Measurements from ENCODE around the gene WDR73. TPM values are rescaled to one million over a fixed set of nuclear protein-coding genes. Genes with fewer than 3 reads are reported as not detected.

WDR73 gene
- total and polyA plus RNA-seq, 2 of the 8 experiments (the other 6 are each of a cell fraction or from before 2014, with no cell fraction given): 22.7 to 23.1 TPM

DNA sequence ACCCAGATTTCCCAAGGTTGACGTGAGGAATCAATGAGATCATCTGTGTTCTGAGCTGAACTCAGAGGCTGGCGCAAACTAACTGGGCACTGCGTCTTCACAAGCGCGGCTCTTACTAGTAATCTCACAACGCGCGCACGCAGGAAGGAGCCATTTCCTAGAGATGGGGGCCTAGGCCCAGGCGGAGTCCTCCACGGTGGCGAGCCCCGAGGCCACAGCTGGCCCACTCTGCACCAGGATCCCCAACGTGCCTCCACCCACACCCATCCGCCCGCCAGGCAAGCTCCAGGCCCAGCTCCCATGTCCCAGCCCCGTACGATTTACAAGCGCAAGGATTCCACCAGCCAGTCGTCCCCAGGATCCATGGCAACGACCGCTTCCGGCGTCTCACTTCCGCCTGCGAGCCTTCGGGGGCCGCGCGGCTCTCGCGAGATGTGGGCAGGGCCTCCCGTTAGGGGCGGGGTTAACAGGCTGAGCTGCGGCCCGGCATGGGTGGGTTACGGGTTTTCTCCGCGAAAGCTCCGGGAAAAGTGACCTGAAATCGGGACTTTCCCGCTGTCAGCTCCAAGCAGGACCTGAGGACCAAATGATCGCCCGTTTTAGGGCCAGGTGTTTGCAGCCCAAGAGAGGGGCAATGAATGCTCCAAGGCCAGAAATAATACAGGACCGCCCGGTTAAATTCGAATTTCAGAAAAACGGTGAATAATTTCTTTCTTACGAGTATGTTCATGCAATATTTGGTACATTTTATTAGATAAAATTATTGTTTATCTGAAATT is at the start of gene WDR73 (continued):
- TF ChIP-seq NANOG (IDR thresholded peaks at IDR 0.05; ENCODE audit: insufficient read depth, low read depth, low read length, poor library complexity, severe bottlenecking) (no peak), PHF8 (conservative IDR thresholded peaks at IDR 0.05; ENCODE audit: low read depth, low read length) (peak; percentile 79)
